CD4-positive, alpha-beta T cell treated with Interleukin-1 beta for 1 hour (primary cell): ENCODE measurements around the gene KY.

Source experiments
- DNase-seq, 2 donors: peaks; one replicate each; pipeline ENCODE4 v3.0.0-alpha.2; 2020 to 2022

The KY gene

GRCh38 chr3:134644731-134645514 lies 5.9 kb downstream of the KY start:
- no peak for DNase-seq

GRCh38 chr3:134643150-134643675 lies 7.6 kb downstream of the KY start:
- no peak for DNase-seq

- DNase-seq = no peak
These were observed 8.2 kb downstream of the KY start for GRCh38 chr3:134642445-134643149.

- DNase-seq = no peak
These were observed 9.0 kb downstream of the KY start for GRCh38 chr3:134641671-134642300.

- no peak for DNase-seq
These were observed 9.9 kb downstream of the KY start for GRCh38 chr3:134640872-134641470.

GRCh38 chr3:134640378-134640777 lies 10.4 kb downstream of the KY start:
- no peak for DNase-seq

- no peak for DNase-seq
These were observed 12.3 kb downstream of the KY start for GRCh38 chr3:134638385-134639030.

- DNase-seq = no peak
These were observed 14.4 kb downstream of the KY start for GRCh38 chr3:134636406-134636805.

- no peak for DNase-seq
These were observed 20.3 kb downstream of the KY start for GRCh38 chr3:134630506-134630905.

GRCh38 chr3:134628884-134629283 lies 21.9 kb downstream of the KY start:
- no peak for DNase-seq

- no peak for DNase-seq
These were observed 23.0 kb downstream of the KY start for GRCh38 chr3:134627831-134628230.

- no peak for DNase-seq
These were observed 24.7 kb downstream of the KY start for GRCh38 chr3:134625885-134626741.

- DNase-seq = no peak
These were observed 25.4 kb downstream of the KY start for GRCh38 chr3:134625462-134625861.

- no peak for DNase-seq
These were observed 26.1 kb downstream of the KY start for GRCh38 chr3:134624537-134625287.

- no peak for DNase-seq
These were observed 27.1 kb downstream of the KY start for GRCh38 chr3:134623615-134624245.

GRCh38 chr3:134622806-134623365 lies 27.9 kb downstream of the KY start:
- DNase-seq = no peak

- no peak for DNase-seq
These were observed 29.0 kb downstream of the KY start for GRCh38 chr3:134621854-134622253.

- DNase-seq = no peak
These were observed 30.2 kb downstream of the KY start for GRCh38 chr3:134620476-134621115.

- no peak for DNase-seq
These were observed 30.9 kb downstream of the KY start for GRCh38 chr3:134619884-134620445.
